H9 (cell line): ENCODE data around the gene ST14. TPM values are rescaled to one million over a fixed set of nuclear protein-coding genes. Genes with fewer than 3 reads are reported as not detected.

Experiments used
- DNase-seq: peaks from one replicate; pipeline ENCODE4 v3.0.0-alpha.2; 2017
- H2AFZ ChIP-seq: one replicate; pipeline ENCODE4 v1.6.1; 2013; ENCODE audit warnings: mild to moderate bottlenecking, low read length, control low read depth, moderate library complexity
- H2AK5ac ChIP-seq: 2 replicates; pipeline ENCODE4 v1.6.1; 2013; ENCODE audit warnings: low read length, control low read depth, mixed read lengths; ENCODE audit not compliant: insufficient read length
- H2BK120ac ChIP-seq: one replicate; pipeline ENCODE4 v1.6.1; 2013; ENCODE audit warnings: low read depth, mild to moderate bottlenecking, low read length, control low read depth, inconsistent platforms; ENCODE audit not compliant: poor library complexity, severe bottlenecking
- H2BK12ac ChIP-seq: 2 replicates; pipeline ENCODE4 v1.6.1; 2013; ENCODE audit warnings: low read length, control low read depth, mixed read lengths, low read depth; ENCODE audit not compliant: insufficient read length
- H2BK15ac ChIP-seq: 2 replicates; pipeline ENCODE4 v1.6.1; 2013; ENCODE audit warnings: low read depth, low read length, control low read depth
- H2BK20ac ChIP-seq: one replicate; pipeline ENCODE4 v1.6.1; 2013; ENCODE audit warnings: low read depth, mild to moderate bottlenecking, low read length, control low read depth, inconsistent platforms; ENCODE audit not compliant: poor library complexity, severe bottlenecking
- H2BK5ac ChIP-seq: 2 replicates; pipeline ENCODE4 v1.6.1; 2013; ENCODE audit warnings: low read length, control low read depth, mixed read lengths; ENCODE audit not compliant: insufficient read length
- H3K14ac ChIP-seq: 2 replicates; pipeline ENCODE4 v1.6.1; 2013; ENCODE audit warnings: low read length, control low read depth; ENCODE audit not compliant: insufficient read depth
- H3K18ac ChIP-seq: 2 replicates; pipeline ENCODE4 v1.6.1; 2013; ENCODE audit warnings: low read depth, mild to moderate bottlenecking, mixed read lengths, low read length, control low read depth; ENCODE audit not compliant: insufficient read length
- H3K23ac ChIP-seq: 2 replicates; pipeline ENCODE4 v1.6.1; 2013; ENCODE audit warnings: low read length, control low read depth, mixed read lengths, low read depth; ENCODE audit not compliant: insufficient read length
- H3K23me2 ChIP-seq: 2 replicates; pipeline ENCODE4 v1.6.1; 2013; ENCODE audit warnings: low read depth, mild to moderate bottlenecking, mixed read lengths, low read length, control low read depth; ENCODE audit not compliant: insufficient read length, poor library complexity, severe bottlenecking
- H3K27ac ChIP-seq: 2 replicates; pipeline ENCODE4 v1.5.1; 2013; ENCODE audit warnings: low read length, control low read depth, mixed read lengths, low read depth; ENCODE audit not compliant: insufficient read length
- H3K27me3 ChIP-seq: 2 replicates; pipeline ENCODE4 v1.6.1; 2013; ENCODE audit warnings: low read length, control low read depth, inconsistent platforms; ENCODE audit not compliant: insufficient read depth
- H3K4ac ChIP-seq: 2 replicates; pipeline ENCODE4 v1.6.1; 2013; ENCODE audit warnings: low read depth, mild to moderate bottlenecking, control low read depth, inconsistent platforms, low read length, moderate library complexity
- H3K4me1 ChIP-seq: 2 replicates; pipeline ENCODE4 v1.6.1; 2013; ENCODE audit warnings: low read length, control low read depth, inconsistent platforms; ENCODE audit not compliant: insufficient read depth
- H3K4me2 ChIP-seq: 2 replicates; pipeline ENCODE4 v1.6.1; 2013; ENCODE audit warnings: low read length, control low read depth, mixed read lengths; ENCODE audit not compliant: insufficient read length, insufficient read depth
- H3K56ac ChIP-seq: 2 replicates; pipeline ENCODE4 v1.6.1; 2013; ENCODE audit warnings: low read depth, mild to moderate bottlenecking, mixed read lengths, low read length, control low read depth; ENCODE audit not compliant: insufficient read length
- H3K79me1 ChIP-seq: 2 replicates; pipeline ENCODE4 v1.6.1; 2013; ENCODE audit warnings: low read depth, mild to moderate bottlenecking, moderate library complexity, low read length, control low read depth, inconsistent platforms; ENCODE audit not compliant: insufficient read depth, poor library complexity, severe bottlenecking
- H3K79me2 ChIP-seq: 2 replicates; pipeline ENCODE4 v1.6.1; 2013; ENCODE audit warnings: low read length, control low read depth, inconsistent platforms; ENCODE audit not compliant: insufficient read depth
- H3K9ac ChIP-seq: 2 replicates; pipeline ENCODE4 v1.6.1; 2013; ENCODE audit warnings: low read length, control low read depth, mixed read lengths; ENCODE audit not compliant: insufficient read length; ENCODE audit errors: extremely low read depth
- H3K9me3 ChIP-seq: one replicate; pipeline ENCODE4 v1.6.1; 2013; ENCODE audit warnings: low read depth, low read length, inconsistent platforms; ENCODE audit not compliant: control insufficient read depth
- H3T11ph ChIP-seq: one replicate; pipeline ENCODE4 v1.6.1; 2013; ENCODE audit warnings: mild to moderate bottlenecking, low read length, control low read depth, inconsistent platforms
- H4K20me1 ChIP-seq: one replicate; pipeline ENCODE4 v1.6.1; 2013; ENCODE audit not compliant: control insufficient read depth, insufficient read length, insufficient read depth
- H4K5ac ChIP-seq: 2 replicates; pipeline ENCODE4 v1.6.1; 2013; ENCODE audit warnings: low read depth, mild to moderate bottlenecking, mixed read lengths, low read length, control low read depth; ENCODE audit not compliant: insufficient read length
- H4K8ac ChIP-seq: replicated peaks from 2 replicates; pipeline ENCODE4 v1.6.1; 2013; ENCODE audit warnings: low read length, control low read depth, mixed read lengths, low read depth; ENCODE audit not compliant: insufficient read length
- H4K91ac ChIP-seq: 2 replicates; pipeline ENCODE4 v1.6.1; 2013; ENCODE audit warnings: low read depth, mild to moderate bottlenecking, moderate library complexity, mixed read lengths, low read length, control low read depth; ENCODE audit not compliant: insufficient read length
- H3K27ac Mint-ChIP-seq, 3 experiments: 2 replicates in 2 of 3; 3 replicates in 1 of 3; pipeline ENCODE4 v1.8.0; 2020 to 2021; ENCODE audit warnings: mixed read lengths in 3 of 3, mild to moderate bottlenecking in 1 of 3, moderate library complexity in 1 of 3
- H3K27me3 Mint-ChIP-seq: 2 replicates; pipeline ENCODE4 v1.8.0; 2021; ENCODE audit warnings: low read depth, mild to moderate bottlenecking, moderate library complexity, mixed read lengths
- H3K36me3 Mint-ChIP-seq, 3 experiments: 2 replicates in 2 of 3; 3 replicates in 1 of 3; pipeline ENCODE4 v1.8.0; 2020 to 2021; ENCODE audit warnings: low read depth in 3 of 3, mixed read lengths in 3 of 3; ENCODE audit not compliant: insufficient read depth in 1 of 3
- H3K4me1 Mint-ChIP-seq, 2 experiments: 2 replicates each; pipeline ENCODE4 v1.8.0; 2020; ENCODE audit warnings: mixed read lengths in 2 of 2
- H3K4me3 Mint-ChIP-seq, 2 experiments: 2 replicates in 1 of 2; 3 replicates in 1 of 2; pipeline ENCODE4 v1.8.0; 2020 to 2021; ENCODE audit warnings: mild to moderate bottlenecking in 2 of 2, mixed read lengths in 2 of 2, moderate library complexity in 1 of 2
- H3K9me3 Mint-ChIP-seq, 2 experiments: 2 replicates in 1 of 2; 3 replicates in 1 of 2; pipeline ENCODE4 v1.8.0; 2020; ENCODE audit warnings: mild to moderate bottlenecking in 2 of 2, mixed read lengths in 2 of 2, moderate library complexity in 1 of 2
- WGBS: extraction: QIAGEN DNeasy Blood & Tissue Kit; methylation state at CpG from one replicate; pipeline ENCODE4 v1.1.7; 2013; ENCODE audit warnings: missing lambda C conversion rate, low lambda C conversion rate, mixed read lengths; ENCODE audit not compliant: insufficient read length; ENCODE audit errors: extremely low coverage; 5-methylcytosine and 5-hydroxymethylcytosine counted together
- total RNA-seq: library from RNA; stranded (reverse); gene quantifications from 2 replicates; pipeline ENCODE4 v1.2.1, GENCODE V29; 2021
- TF ChIP-seq, protein P1 (sequence below): fragments of 200-600 bp; sonication (generic); conservative IDR thresholded peaks from 3 replicates; pipeline ENCODE4 v1.8.0; 2021; ENCODE audit warnings: antibody characterized with exemption, mild to moderate bottlenecking

ST14 gene
- total RNA-seq, 1 experiment from 2014 or later, result 22.4 TPM

DNA sequence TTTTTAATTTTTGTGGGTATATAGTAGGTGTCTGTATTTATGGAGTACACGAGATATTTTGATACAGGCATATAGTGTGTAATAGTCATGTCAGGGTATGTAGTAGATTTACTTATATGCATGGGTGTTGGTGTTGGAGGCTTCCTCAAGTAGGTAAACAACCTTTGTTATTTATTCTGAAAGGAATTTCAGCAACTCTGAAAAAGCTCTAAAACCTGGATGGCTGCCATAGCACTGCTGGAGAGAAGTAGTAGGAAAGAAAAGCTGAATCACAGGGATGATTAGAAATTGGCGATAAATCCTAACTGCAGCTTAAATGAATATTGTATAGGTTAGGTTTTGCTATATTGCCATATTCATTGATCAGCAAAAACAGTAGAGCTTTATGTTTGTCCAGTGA lies 44.4 kb upstream of the ST14 start:
- Histone ChIP-seq H3K56ac (no peak overlapping the region), H3K27ac (no peak overlapping the region), H3K14ac (no peak overlapping the region), H3K9me3 (no peaks in the 10 kb centered on the region), H2AFZ (no peak overlapping the region), H4K20me1 (peaks cover 4% of the 10 kb centered on the region), H4K91ac (no peak overlapping the region), H4K8ac (no peak overlapping the region), H2BK120ac (no peak overlapping the region), H4K5ac (no peak overlapping the region), H3K27me3 (no peaks in the 10 kb centered on the region), H3K18ac (no peak overlapping the region), H2AK5ac (no peak overlapping the region), H2BK20ac (no peak overlapping the region), H3K79me1 (no peaks in the 10 kb centered on the region), H3K4ac (no peak overlapping the region), H2BK12ac (no peak overlapping the region), H3K4me1 (peaks cover 4% of the 10 kb centered on the region), H2BK15ac (no peak overlapping the region), H3K9ac (no peak overlapping the region), H3K23ac (no peak overlapping the region), H2BK5ac (no peak overlapping the region), H3T11ph (no peak overlapping the region), H3K79me2 (peaks cover 2% of the 10 kb centered on the region; the same call in 1 of the 2 replicates), H3K23me2 (no peaks in the 10 kb centered on the region), H3K4me2 (no peak overlapping the region)
- Mint-ChIP-seq H3K9me3 (no peaks in the 10 kb centered on the region), H3K27ac (no peak overlapping the region), H3K36me3 (peaks cover 20 to 41% (median 30%) of the 10 kb centered on the region in 3 experiments; a peak in 6 of 7 replicates), H3K4me1 (peaks cover 13 to 16% of the 10 kb centered on the region in 2 experiments), H3K27me3 (no peaks in the 10 kb centered on the region), H3K4me3 (no peak overlapping the region)
- no CpG with 5 or more reads among the region's 2 CpGs for WGBS
- TF ChIP-seq, protein P1, sequence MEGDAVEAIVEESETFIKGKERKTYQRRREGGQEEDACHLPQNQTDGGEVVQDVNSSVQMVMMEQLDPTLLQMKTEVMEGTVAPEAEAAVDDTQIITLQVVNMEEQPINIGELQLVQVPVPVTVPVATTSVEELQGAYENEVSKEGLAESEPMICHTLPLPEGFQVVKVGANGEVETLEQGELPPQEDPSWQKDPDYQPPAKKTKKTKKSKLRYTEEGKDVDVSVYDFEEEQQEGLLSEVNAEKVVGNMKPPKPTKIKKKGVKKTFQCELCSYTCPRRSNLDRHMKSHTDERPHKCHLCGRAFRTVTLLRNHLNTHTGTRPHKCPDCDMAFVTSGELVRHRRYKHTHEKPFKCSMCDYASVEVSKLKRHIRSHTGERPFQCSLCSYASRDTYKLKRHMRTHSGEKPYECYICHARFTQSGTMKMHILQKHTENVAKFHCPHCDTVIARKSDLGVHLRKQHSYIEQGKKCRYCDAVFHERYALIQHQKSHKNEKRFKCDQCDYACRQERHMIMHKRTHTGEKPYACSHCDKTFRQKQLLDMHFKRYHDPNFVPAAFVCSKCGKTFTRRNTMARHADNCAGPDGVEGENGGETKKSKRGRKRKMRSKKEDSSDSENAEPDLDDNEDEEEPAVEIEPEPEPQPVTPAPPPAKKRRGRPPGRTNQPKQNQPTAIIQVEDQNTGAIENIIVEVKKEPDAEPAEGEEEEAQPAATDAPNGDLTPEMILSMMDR, result no peak
- DNase-seq, result no peak
